Effector memory CD8-positive, alpha-beta T cell (primary cell): ENCODE data around the gene CHKA.

ENCODE experiments used
- ATAC-seq: fragments of 150-1000 bp; cut with Tn5 transposase; replicated peaks from 2 replicates; pipeline ENCODE4 v1.10.0; 2021; ENCODE audit warnings: mild to moderate bottlenecking, moderate library complexity
- DNase-seq, 3 experiments: peaks; one replicate each; pipeline ENCODE4 v3.0.0; 2021
- H3K27ac Mint-ChIP-seq, 2 donors: one replicate each; pipeline ENCODE4 v1.8.0; 2022; ENCODE audit warnings: mild to moderate bottlenecking in 2 of 2, mixed read lengths in 2 of 2, moderate library complexity in 2 of 2
- H3K27me3 Mint-ChIP-seq, 2 donors: one replicate each; pipeline ENCODE4 v1.8.0; 2022; ENCODE audit warnings: mixed read lengths in 2 of 2
- H3K36me3 Mint-ChIP-seq: one replicate; pipeline ENCODE4 v1.8.0; 2022; ENCODE audit warnings: mild to moderate bottlenecking, moderate library complexity, mixed read lengths; ENCODE audit not compliant: insufficient read depth
- H3K4me1 Mint-ChIP-seq, 2 donors: one replicate each; pipeline ENCODE4 v1.8.0; 2022; ENCODE audit warnings: low read depth in 2 of 2, mixed read lengths in 2 of 2
- H3K4me3 Mint-ChIP-seq, 2 donors: one replicate each; pipeline ENCODE4 v1.8.0; 2022; ENCODE audit warnings: mild to moderate bottlenecking in 2 of 2, mixed read lengths in 2 of 2, moderate library complexity in 2 of 2
- H3K9me3 Mint-ChIP-seq, 2 donors: one replicate each; pipeline ENCODE4 v1.8.0; 2022; ENCODE audit warnings: mixed read lengths in 2 of 2

The CHKA gene

GRCh38 chr11:68016904-68017817 is 104.0 kb downstream of the CHKA start:
- H3K4me1 Mint-ChIP-seq: peaks cover 0 to 1% of the 10 kb centered on the region in 2 donors
- no peak overlapping the region for H3K4me3 Mint-ChIP-seq
- H3K27ac Mint-ChIP-seq: peak overlapping the region in 1 of 2 donors; percentile 52
- H3K36me3 Mint-ChIP-seq: peaks cover 6% of the 10 kb centered on the region
- ATAC-seq (no peak), DNase-seq (no peak)
- no peaks in the 10 kb centered on the region for H3K9me3 Mint-ChIP-seq
- H3K27me3 Mint-ChIP-seq: peaks cover 6 to 15% of the 10 kb centered on the region in 2 donors

GRCh38 chr11:68016161-68016903 is 104.9 kb downstream of the CHKA start:
- peak overlapping the region in 1 of 2 donors; percentile 12 for H3K27ac Mint-ChIP-seq

GRCh38 chr11:68015467-68015866 is 105.7 kb downstream of the CHKA start:
- DNase-seq (no peak), ATAC-seq (no peak)
- H3K4me3 Mint-ChIP-seq: no peak overlapping the region
- H3K27ac Mint-ChIP-seq: peak overlapping the region in 1 of 2 donors; percentile 12
- peaks cover 2 to 9% of the 10 kb centered on the region in 2 donors for H3K27me3 Mint-ChIP-seq
- peaks cover 6% of the 10 kb centered on the region for H3K36me3 Mint-ChIP-seq
- H3K4me1 Mint-ChIP-seq: peaks cover 0 to 1% of the 10 kb centered on the region in 2 donors
- no peaks in the 10 kb centered on the region for H3K9me3 Mint-ChIP-seq

More at GRCh38 chr11:68016161-68016903, 104.9 kb downstream of the CHKA start:
- no peaks in the 10 kb centered on the region for H3K9me3 Mint-ChIP-seq
- peaks cover 0 to 1% of the 10 kb centered on the region in 2 donors for H3K4me1 Mint-ChIP-seq
- DNase-seq: no peak
- peaks cover 6% of the 10 kb centered on the region for H3K36me3 Mint-ChIP-seq
- peaks cover 6 to 15% of the 10 kb centered on the region in 2 donors for H3K27me3 Mint-ChIP-seq
- no peak overlapping the region for H3K4me3 Mint-ChIP-seq
- no peak for ATAC-seq

- no peak for DNase-seq
- H3K27me3 Mint-ChIP-seq: peaks cover 0 to 9% of the 10 kb centered on the region in 2 donors
- peaks cover 0 to 3% of the 10 kb centered on the region in 2 donors for H3K4me1 Mint-ChIP-seq
- H3K36me3 Mint-ChIP-seq: peaks cover 6% of the 10 kb centered on the region
- no peak overlapping the region for H3K27ac Mint-ChIP-seq
- H3K4me3 Mint-ChIP-seq: no peak overlapping the region
- no peak for ATAC-seq
- H3K9me3 Mint-ChIP-seq: no peaks in the 10 kb centered on the region
These were observed 106.2 kb downstream of the CHKA start for GRCh38 chr11:68014947-68015447.

- Mint-ChIP-seq H3K4me3 (no peak overlapping the region), H3K36me3 (peaks cover 6% of the 10 kb centered on the region), H3K27ac (no peak overlapping the region), H3K4me1 (peaks cover 0 to 6% of the 10 kb centered on the region in 2 donors), H3K27me3 (peaks cover 0 to 9% of the 10 kb centered on the region in 2 donors), H3K9me3 (no peaks in the 10 kb centered on the region)
- DNase-seq: no peak
- ATAC-seq: no peak
These were observed 106.8 kb downstream of the CHKA start for GRCh38 chr11:68014157-68014946.

GRCh38 chr11:68013611-68014156 is 107.5 kb downstream of the CHKA start:
- Mint-ChIP-seq H3K4me1 (peaks cover 0 to 6% of the 10 kb centered on the region in 2 donors), H3K27me3 (peaks cover 0 to 9% of the 10 kb centered on the region in 2 donors), H3K4me3 (no peak overlapping the region), H3K27ac (no peak overlapping the region), H3K36me3 (peaks cover 6% of the 10 kb centered on the region), H3K9me3 (no peaks in the 10 kb centered on the region)
- DNase-seq (no peak), ATAC-seq (no peak)

GRCh38 chr11:68012843-68013610 is 108.2 kb downstream of the CHKA start:
- no peak overlapping the region for H3K4me3 Mint-ChIP-seq
- peaks cover 0 to 9% of the 10 kb centered on the region in 2 donors for H3K27me3 Mint-ChIP-seq
- ATAC-seq (no peak), DNase-seq (no peak)
- peaks cover 0 to 5% of the 10 kb centered on the region in 2 donors for H3K4me1 Mint-ChIP-seq
- no peak overlapping the region for H3K27ac Mint-ChIP-seq
- peaks cover 5% of the 10 kb centered on the region for H3K36me3 Mint-ChIP-seq
- no peaks in the 10 kb centered on the region for H3K9me3 Mint-ChIP-seq

- ATAC-seq (no peak), DNase-seq (no peak)
- Mint-ChIP-seq H3K4me3 (no peak overlapping the region), H3K4me1 (peaks cover 0 to 5% of the 10 kb centered on the region in 2 donors), H3K27ac (no peak overlapping the region), H3K36me3 (peaks cover 2% of the 10 kb centered on the region), H3K27me3 (peaks cover 0 to 9% of the 10 kb centered on the region in 2 donors), H3K9me3 (no peaks in the 10 kb centered on the region)
These were observed 108.9 kb downstream of the CHKA start for GRCh38 chr11:68012044-68012842.

- DNase-seq: no peak
- Mint-ChIP-seq H3K4me3 (no peak overlapping the region), H3K27me3 (peaks cover 0 to 9% of the 10 kb centered on the region in 2 donors), H3K4me1 (peaks cover 0 to 5% of the 10 kb centered on the region in 2 donors), H3K9me3 (no peaks in the 10 kb centered on the region), H3K36me3 (peaks cover 2% of the 10 kb centered on the region), H3K27ac (no peak overlapping the region)
- no peak for ATAC-seq
These were observed 109.9 kb downstream of the CHKA start for GRCh38 chr11:68011051-68011943.

GRCh38 chr11:68010090-68011041 is 110.8 kb downstream of the CHKA start, which contains the start of gene ALDH3B1:
Gene ALDH3B1 (plus strand): TSS chr11:68010327. CDS start chr11:68015298, 4,971 bp downstream.
- H3K36me3 Mint-ChIP-seq: peaks cover 2% of the 10 kb centered on the region
- H3K4me1 Mint-ChIP-seq: peaks cover 0 to 5% of the 10 kb centered on the region in 2 donors
- H3K27me3 Mint-ChIP-seq: peaks cover 0 to 9% of the 10 kb centered on the region in 2 donors
- no peak within 1 kb of the TSS for H3K4me3 Mint-ChIP-seq
- H3K9me3 Mint-ChIP-seq: no peaks in the 10 kb centered on the region
- H3K27ac Mint-ChIP-seq: no peak within 1 kb of the TSS
- DNase-seq (no peak), ATAC-seq (peak; percentile 41)
